SK-N-MC (cell line): ENCODE measurements around the gene GOLGA6A.

ENCODE experiments used
- EZH2 ChIP-seq: fragments of 200-600 bp; sonication (generic); IDR thresholded peaks from one replicate; pipeline ENCODE4 v1.6.1; 2017; ENCODE audit warnings: antibody characterized with exemption
- POLR2AphosphoS5 ChIP-seq: IDR thresholded peaks from 2 replicates; pipeline ENCODE4 v1.6.1; 2012; ENCODE audit warnings: mild to moderate bottlenecking, low read depth, low read length, borderline replicate concordance

GRCh38 chr15:74036271-74037170 lies 45.8 kb downstream of the GOLGA6A start:
- TF ChIP-seq EZH2 (no peak), POLR2AphosphoS5 (no peak)
